GM12865 (cell line): ENCODE results near the gene LAMA5.

Source experiments
- DNase-seq: peaks from one replicate; pipeline ENCODE4 v3.0.0; 2010; ENCODE audit warnings: low read depth
- H3K4me3 ChIP-seq: 2 replicates; pipeline ENCODE4 v1.5.1; 2011; ENCODE audit warnings: mild to moderate bottlenecking, low read depth, low read length, control low read depth
- CTCF ChIP-seq: IDR thresholded peaks from 2 replicates; pipeline ENCODE4 v1.5.1; 2011; ENCODE audit warnings: low read length, control low read depth, low read depth, inconsistent platforms; ENCODE audit not compliant: insufficient read depth; ENCODE audit errors: missing control alignments

The LAMA5 gene

GRCh38 chr20:62359491-62360121 is 7.5 kb downstream of the LAMA5 start:
- no peak overlapping the region for H3K4me3 ChIP-seq
- TF ChIP-seq CTCF, result no peak
- DNase-seq, result no peak

- TF ChIP-seq CTCF, result no peak
- no peak for DNase-seq
- no peak overlapping the region for H3K4me3 ChIP-seq
These were observed 8.0 kb downstream of the LAMA5 start for GRCh38 chr20:62359043-62359490.

GRCh38 chr20:62358171-62359042 is 8.7 kb downstream of the LAMA5 start:
- no peak overlapping the region for H3K4me3 ChIP-seq
- TF ChIP-seq CTCF, result no peak
- DNase-seq, result no peak

GRCh38 chr20:62357681-62358080 is 9.4 kb downstream of the LAMA5 start:
- no peak for DNase-seq
- no peak overlapping the region for H3K4me3 ChIP-seq
- TF ChIP-seq CTCF, result no peak

GRCh38 chr20:62357187-62357667 is 9.9 kb downstream of the LAMA5 start:
- TF ChIP-seq CTCF, result no peak
- H3K4me3 ChIP-seq, result no peak overlapping the region
- DNase-seq, result no peak

GRCh38 chr20:62356589-62357186 is 10.4 kb downstream of the LAMA5 start:
- no peak for TF ChIP-seq CTCF
- DNase-seq, result no peak
- no peak overlapping the region for H3K4me3 ChIP-seq
